ENCODE measurements around the gene LAMA2. TPM values are rescaled to one million over a fixed set of nuclear protein-coding genes. Genes with fewer than 3 reads are reported as not detected.
A peak's percentile ranks its signal among the peaks of the same experiment; 100 is the strongest.

Gene LAMA2
- polyA plus RNA-seq, 1 donor from 2014 or later: 2.5 TPM

DNA sequence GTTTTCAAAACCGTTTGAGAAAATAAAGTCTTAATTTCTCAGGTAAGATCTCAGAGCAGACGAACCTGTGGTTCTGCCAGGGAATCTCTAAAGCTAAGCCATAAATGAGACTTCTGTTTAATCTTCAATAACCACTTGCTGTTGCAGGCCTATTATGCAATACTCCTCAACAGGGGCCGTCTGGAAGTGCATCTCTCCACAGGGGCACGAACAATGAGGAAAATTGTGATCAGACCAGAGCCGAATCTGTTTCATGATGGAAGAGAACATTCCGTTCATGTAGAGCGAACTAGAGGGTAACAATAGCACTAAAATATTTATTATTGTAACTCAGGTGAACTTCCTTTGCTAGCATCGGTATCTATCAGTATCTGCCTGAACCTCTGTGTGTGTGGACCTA lies 603.4 kb downstream of the LAMA2 start:
- Histone ChIP-seq H4K20me1 (ENCODE audit: insufficient read depth) (no peaks in the 10 kb centered on the region), H3K9me2 (ENCODE audit: insufficient read depth, low read length) (no peaks in the 10 kb centered on the region), H3K27ac (ENCODE audit: low read length) (peak overlapping the region; percentile 83), H3K79me2 (replicated peaks; ENCODE audit: insufficient read depth, low read length) (no peaks in the 10 kb centered on the region), H3K4me2 (ENCODE audit: low read length) (peak overlapping the region; percentile 60), H3K9me3 (ENCODE audit: low read length) (no peaks in the 10 kb centered on the region), H3K36me3 (ENCODE audit: insufficient read depth, low read length) (no peaks in the 10 kb centered on the region), H3K4me3 (ENCODE audit: low read length) (peak overlapping the region; percentile 39), H3K9ac (ENCODE audit: low read length) (peak overlapping the region; percentile 30), H3K27me3 (ENCODE audit: insufficient read depth, low read depth, low read length) (no peaks in the 10 kb centered on the region), H2AFZ (ENCODE audit: low read depth, low read length) (peak overlapping the region; percentile 0), H3F3A (ENCODE audit: insufficient read depth, low read length, poor library complexity, severe bottlenecking) (peaks cover 5% of the 10 kb centered on the region)
- no peak for TF ChIP-seq SMC3 (conservative IDR thresholded peaks at IDR 0.05; ENCODE audit: poor library complexity)
- TF ChIP-seq POLR2AphosphoS5 (IDR thresholded peaks at IDR 0.05): peak; percentile 37

DNA sequence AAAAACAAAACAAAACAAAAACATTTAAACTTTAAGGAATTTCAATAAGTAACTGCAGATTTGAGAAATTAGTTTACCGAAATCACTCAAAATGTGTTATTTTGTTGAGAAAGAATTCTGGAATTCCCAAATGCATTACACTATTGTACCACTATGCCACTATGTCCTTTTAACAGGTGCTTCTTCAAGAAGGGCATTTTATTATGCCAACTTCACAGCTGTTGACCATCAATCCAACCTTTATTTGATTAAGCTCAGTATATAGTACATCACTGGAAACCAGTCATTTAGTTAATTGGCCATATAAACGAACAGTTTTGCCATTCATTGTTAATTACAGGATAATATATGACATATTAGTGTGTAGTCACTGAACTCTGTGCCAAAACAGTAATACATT lies 605.4 kb downstream of the LAMA2 start:
- H3K9ac ChIP-seq (ENCODE audit: low read length): no peak overlapping the region
- no peak overlapping the region for H2AFZ ChIP-seq (ENCODE audit: low read depth, low read length)
- no peaks in the 10 kb centered on the region for H3K27me3 ChIP-seq (ENCODE audit: insufficient read depth, low read depth, low read length)
- H3K36me3 ChIP-seq (ENCODE audit: insufficient read depth, low read length): no peaks in the 10 kb centered on the region
- no peaks in the 10 kb centered on the region for H4K20me1 ChIP-seq (ENCODE audit: insufficient read depth)
- H3K9me3 ChIP-seq (ENCODE audit: low read length): no peaks in the 10 kb centered on the region
- no peaks in the 10 kb centered on the region for H3K79me2 ChIP-seq (replicated peaks; ENCODE audit: insufficient read depth, low read length)
- TF ChIP-seq MXI1 (conservative IDR thresholded peaks at IDR 0.05; ENCODE audit: poor library complexity, severe bottlenecking) (no peak), POLR2AphosphoS5 (IDR thresholded peaks at IDR 0.05) (no peak), EP300 (conservative IDR thresholded peaks at IDR 0.05; ENCODE audit: poor library complexity, severe bottlenecking) (no peak), RAD21 (conservative IDR thresholded peaks at IDR 0.05) (no peak), TAF1 (IDR thresholded peaks at IDR 0.05; ENCODE audit: low read depth) (no peak), SMC3 (conservative IDR thresholded peaks at IDR 0.05; ENCODE audit: poor library complexity) (no peak), EZH2 (IDR thresholded peaks at IDR 0.05; ENCODE audit: borderline replicate concordance, insufficient read depth, low read length, poor library complexity, severe bottlenecking) (no peak)
- TF ChIP-seq, protein P1, sequence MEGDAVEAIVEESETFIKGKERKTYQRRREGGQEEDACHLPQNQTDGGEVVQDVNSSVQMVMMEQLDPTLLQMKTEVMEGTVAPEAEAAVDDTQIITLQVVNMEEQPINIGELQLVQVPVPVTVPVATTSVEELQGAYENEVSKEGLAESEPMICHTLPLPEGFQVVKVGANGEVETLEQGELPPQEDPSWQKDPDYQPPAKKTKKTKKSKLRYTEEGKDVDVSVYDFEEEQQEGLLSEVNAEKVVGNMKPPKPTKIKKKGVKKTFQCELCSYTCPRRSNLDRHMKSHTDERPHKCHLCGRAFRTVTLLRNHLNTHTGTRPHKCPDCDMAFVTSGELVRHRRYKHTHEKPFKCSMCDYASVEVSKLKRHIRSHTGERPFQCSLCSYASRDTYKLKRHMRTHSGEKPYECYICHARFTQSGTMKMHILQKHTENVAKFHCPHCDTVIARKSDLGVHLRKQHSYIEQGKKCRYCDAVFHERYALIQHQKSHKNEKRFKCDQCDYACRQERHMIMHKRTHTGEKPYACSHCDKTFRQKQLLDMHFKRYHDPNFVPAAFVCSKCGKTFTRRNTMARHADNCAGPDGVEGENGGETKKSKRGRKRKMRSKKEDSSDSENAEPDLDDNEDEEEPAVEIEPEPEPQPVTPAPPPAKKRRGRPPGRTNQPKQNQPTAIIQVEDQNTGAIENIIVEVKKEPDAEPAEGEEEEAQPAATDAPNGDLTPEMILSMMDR (IDR thresholded peaks at IDR 0.05; ENCODE audit: poor library complexity, severe bottlenecking): no peak
- TF ChIP-seq, protein P2, sequence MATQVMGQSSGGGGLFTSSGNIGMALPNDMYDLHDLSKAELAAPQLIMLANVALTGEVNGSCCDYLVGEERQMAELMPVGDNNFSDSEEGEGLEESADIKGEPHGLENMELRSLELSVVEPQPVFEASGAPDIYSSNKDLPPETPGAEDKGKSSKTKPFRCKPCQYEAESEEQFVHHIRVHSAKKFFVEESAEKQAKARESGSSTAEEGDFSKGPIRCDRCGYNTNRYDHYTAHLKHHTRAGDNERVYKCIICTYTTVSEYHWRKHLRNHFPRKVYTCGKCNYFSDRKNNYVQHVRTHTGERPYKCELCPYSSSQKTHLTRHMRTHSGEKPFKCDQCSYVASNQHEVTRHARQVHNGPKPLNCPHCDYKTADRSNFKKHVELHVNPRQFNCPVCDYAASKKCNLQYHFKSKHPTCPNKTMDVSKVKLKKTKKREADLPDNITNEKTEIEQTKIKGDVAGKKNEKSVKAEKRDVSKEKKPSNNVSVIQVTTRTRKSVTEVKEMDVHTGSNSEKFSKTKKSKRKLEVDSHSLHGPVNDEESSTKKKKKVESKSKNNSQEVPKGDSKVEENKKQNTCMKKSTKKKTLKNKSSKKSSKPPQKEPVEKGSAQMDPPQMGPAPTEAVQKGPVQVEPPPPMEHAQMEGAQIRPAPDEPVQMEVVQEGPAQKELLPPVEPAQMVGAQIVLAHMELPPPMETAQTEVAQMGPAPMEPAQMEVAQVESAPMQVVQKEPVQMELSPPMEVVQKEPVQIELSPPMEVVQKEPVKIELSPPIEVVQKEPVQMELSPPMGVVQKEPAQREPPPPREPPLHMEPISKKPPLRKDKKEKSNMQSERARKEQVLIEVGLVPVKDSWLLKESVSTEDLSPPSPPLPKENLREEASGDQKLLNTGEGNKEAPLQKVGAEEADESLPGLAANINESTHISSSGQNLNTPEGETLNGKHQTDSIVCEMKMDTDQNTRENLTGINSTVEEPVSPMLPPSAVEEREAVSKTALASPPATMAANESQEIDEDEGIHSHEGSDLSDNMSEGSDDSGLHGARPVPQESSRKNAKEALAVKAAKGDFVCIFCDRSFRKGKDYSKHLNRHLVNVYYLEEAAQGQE (IDR thresholded peaks at IDR 0.05; ENCODE audit: borderline replicate concordance): no peak
- H3K9me2 ChIP-seq (ENCODE audit: insufficient read depth, low read length): no peaks in the 10 kb centered on the region
- H3F3A ChIP-seq (ENCODE audit: insufficient read depth, low read length, poor library complexity, severe bottlenecking): peaks cover 5% of the 10 kb centered on the region
- no peak overlapping the region for H3K4me2 ChIP-seq (ENCODE audit: low read length)
- H3K4me3 ChIP-seq (ENCODE audit: low read length): no peak overlapping the region
- H3K27ac ChIP-seq (ENCODE audit: low read length): no peak overlapping the region
